ENCODE measurements around the gene NAA80.
"Not testable (repeated sequence)": the region's sequence is repeated elsewhere in the genome, so short reads cannot be mapped to it uniquely, and the experiment has no call there.

Gene NAA80

DNA sequence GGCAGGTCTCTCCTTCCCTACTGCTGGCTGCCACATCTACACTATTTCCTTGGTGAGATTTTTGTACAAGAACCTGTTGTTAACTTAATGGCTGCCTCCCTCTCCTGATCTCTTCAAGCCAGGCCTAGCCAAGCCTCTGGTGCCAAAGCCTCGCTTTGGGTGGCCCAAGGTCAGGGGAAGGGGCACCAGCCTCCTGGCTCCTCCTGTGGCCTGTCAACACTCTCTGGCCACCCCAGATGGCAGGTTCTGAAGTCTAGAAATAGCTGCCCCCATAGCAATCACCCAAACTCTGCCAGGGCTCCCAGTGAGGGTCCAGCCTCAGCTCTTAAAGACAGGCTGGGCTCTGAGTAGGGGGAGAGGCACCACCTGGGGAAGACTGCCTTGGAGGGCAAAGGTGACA, 11.9 kb downstream of the NAA80 start:
- TF ChIP-seq CTCF (conservative IDR thresholded peaks at IDR 0.05; ENCODE audit: low read depth): no peak
- ChIA-PET POLR2A (ENCODE audit: low non-redundant PET) (no interaction called here), CTCF (no interaction called here)
- DNase-seq (ENCODE audit: low spot score): no peak
- H3K27ac ChIP-seq: peak overlapping the region; percentile 93

DNA sequence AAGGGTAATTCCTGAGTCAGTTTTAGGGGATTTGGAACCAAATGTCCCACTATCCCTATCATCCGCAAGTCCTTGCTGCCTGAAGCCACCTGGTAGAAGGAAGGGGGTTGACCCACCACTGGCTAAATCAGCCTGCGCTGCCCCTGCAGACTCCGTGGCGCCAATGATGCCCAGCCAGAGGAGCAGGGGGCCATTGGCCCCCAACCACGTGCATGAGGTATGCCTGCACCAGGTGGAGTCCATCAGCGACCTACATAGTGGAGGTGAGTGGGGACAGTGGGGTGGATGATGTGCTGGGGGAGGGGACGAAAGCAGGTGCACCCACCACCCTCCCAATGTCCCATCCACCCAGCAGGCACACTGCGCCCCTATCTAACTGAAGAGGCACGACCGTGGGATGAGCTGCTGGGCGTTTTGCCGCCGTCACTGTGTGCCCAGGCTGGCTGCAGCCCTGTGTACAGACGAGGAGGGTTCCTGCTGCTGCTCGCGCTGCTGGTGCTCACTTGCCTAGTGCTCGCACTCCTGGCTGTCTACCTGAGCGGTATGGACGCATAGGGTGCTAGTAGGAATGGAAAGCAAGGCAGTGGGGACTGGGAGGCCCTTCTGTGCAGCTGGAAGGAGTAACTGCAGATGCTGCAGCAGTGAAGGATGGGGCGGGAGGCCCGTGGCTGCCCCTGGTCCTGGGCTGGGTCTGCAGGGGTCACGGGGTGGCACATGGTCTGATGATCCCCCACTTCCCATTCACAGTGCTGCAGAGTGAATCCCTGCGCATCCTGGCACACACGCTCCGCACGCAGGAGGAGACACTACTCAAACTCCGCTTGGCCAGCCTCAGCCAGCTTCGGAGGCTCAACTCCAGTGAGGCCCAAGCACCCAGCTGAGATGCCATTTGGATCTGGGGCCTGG, 12.6 kb downstream of the NAA80 start:
- peak overlapping the region; percentile 93 for H3K27ac ChIP-seq
- DNase-seq (ENCODE audit: low spot score): no peak
- ChIA-PET CTCF (no interaction called here), POLR2A (ENCODE audit: low non-redundant PET) (no interaction called here)
- no peak for TF ChIP-seq CTCF (conservative IDR thresholded peaks at IDR 0.05; ENCODE audit: low read depth)

GRCh38 chr3:50284121-50284520, 15.1 kb downstream of the NAA80 start:
- CTCF ChIA-PET: not testable (repeated sequence)

DNA sequence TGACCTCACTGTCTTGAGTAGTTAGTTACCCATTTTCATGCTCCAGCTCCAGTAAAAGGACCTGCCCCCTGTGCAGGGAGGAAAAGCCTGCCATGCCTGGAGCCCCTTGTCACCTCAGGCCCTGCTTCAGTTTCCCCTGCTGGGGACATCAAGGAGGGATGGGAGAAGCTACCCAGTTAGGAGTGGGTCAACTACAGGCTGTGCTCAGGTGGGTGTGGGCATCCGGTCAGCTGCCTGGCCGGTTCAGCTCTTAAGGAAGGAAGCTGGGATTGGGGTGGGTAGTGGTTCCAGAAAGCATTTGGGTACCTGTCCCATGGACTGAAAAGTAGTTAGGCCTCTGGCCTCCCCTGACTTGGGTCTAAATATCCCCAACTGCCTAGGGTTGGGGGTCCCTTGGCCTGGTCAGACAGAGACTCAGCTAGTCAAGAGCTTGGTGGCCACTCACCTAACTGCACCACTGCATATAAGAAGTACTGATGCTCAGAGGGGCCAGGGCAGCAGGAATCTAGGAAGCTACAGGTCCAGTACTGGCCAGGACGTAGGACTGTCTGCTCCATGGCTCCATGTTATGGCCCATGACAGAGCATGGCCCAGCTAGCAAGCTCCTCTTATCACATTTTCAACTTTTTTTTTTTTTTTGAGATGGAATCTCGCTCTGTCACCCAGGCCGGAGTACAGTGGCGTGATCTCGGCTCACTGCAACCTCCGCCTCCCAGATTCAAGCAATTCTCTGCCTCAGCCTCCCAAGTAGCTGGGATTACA, 19.8 kb downstream of the NAA80 start:
- DNase-seq (ENCODE audit: low spot score): no peak
- CTCF ChIA-PET: interaction anchor here (0.6 to 0.7 kb wide), 3 partner anchors 53 to 69 kb away, joined by 3 read pairs; no protein-coding TSS in a partner anchor
- peak overlapping the region; percentile 6; the same call in 1 of the 2 replicates for H3K27ac ChIP-seq
- POLR2A ChIA-PET (ENCODE audit: low non-redundant PET): interaction anchor here (0.6 kb wide), 1 partner anchor 52 kb away, joined by 6 read pairs; no protein-coding TSS in a partner anchor
- no peak for TF ChIP-seq CTCF (conservative IDR thresholded peaks at IDR 0.05; ENCODE audit: low read depth)

More at GRCh38 chr3:50284121-50284520, 15.1 kb downstream of the NAA80 start:
- POLR2A ChIA-PET (ENCODE audit: low non-redundant PET): interaction anchor here (0.5 kb wide), 1 partner anchor 1399 kb away, joined by 6 read pairs; no protein-coding TSS in a partner anchor
- H3K27ac ChIP-seq: peak overlapping the region; percentile 29; the same call in 1 of the 2 replicates
- not testable (repeated sequence) for DNase-seq (ENCODE audit: low spot score)

DNA sequence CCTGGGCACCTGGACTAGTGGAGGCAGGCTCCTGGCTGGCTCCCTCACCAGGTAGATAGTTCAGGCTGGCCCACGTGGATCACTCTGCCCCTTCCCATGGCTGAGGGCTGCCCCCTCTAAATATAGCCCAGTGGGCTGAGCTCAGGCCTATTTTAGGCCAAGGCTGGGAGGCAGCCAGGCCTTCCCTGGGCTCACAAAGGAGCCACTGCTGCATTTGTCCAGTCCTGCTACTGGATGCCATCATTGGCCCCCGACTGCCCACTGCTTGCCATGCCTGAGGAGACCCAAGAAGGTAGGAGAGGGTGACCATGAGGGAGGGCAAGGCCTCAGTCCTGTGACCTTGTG, 20.4 kb downstream of the NAA80 start, which contains the start of gene LSMEM2:
TSS of gene LSMEM2 (plus strand) at position 208 of the 345 bp plus-strand sequence. CDS start at position 235, 27 bp downstream.
- no peak for DNase-seq (ENCODE audit: low spot score)
- POLR2A ChIA-PET (ENCODE audit: low non-redundant PET): no interaction called here
- CTCF ChIA-PET: no interaction called here

DNA sequence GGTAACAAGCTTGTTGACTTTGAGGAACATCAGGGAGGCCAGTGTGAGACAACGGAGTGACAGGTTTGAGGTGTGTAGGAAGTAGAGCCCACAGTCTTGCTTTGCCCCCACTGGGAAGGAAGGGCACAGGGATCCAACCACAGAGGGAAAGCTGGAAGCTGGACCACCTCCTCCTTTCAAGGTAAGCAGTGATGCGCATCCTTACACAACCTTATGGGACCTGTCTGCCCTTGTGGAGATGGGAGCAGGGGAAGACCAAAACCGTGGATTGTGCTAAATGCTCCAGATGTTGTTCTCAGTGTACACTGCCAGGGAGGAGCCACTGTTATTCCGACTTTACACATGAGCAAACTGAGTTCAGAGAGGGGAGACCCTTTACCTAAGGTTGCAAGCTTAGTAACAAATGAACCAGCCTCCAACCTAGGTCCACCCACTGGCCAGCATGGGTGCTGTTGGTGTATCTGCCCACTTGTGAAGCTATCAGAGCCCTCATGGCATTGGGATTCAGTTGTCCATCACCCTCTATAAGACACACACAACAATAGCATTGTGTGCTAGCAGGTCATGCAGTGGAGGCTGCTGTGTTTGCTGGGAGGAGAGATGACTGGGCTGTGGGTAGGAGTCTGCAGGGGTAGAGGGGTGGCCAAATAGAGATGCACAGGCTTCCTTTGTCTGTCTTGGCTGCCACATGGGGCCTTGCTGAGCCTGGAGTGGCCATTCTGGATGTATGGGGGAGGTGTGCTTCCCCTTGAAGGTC, 20.9 kb downstream of the NAA80 start:
- CTCF ChIA-PET: no interaction called here
- POLR2A ChIA-PET (ENCODE audit: low non-redundant PET): no interaction called here

More for the DNA sequence above, 20.4 kb downstream of the NAA80 start, which contains the start of gene LSMEM2:
- H3K27ac ChIP-seq: peak within 1 kb of the TSS; percentile 27
- no peak for TF ChIP-seq CTCF (conservative IDR thresholded peaks at IDR 0.05; ENCODE audit: low read depth)

More for the DNA sequence above, 20.9 kb downstream of the NAA80 start:
- TF ChIP-seq CTCF (conservative IDR thresholded peaks at IDR 0.05; ENCODE audit: low read depth): no peak
- peak overlapping the region; percentile 27 for H3K27ac ChIP-seq
- DNase-seq (ENCODE audit: low spot score): no peak

All from RWPE1 (cell line).